ENCODE results near the gene SGTA. TPM values are rescaled to one million over a fixed set of nuclear protein-coding genes. Genes with fewer than 3 reads are reported as not detected.

Gene SGTA
- total and polyA plus RNA-seq, 2 of the 8 experiments (the other 6 are each of a cell fraction or from before 2014, with no cell fraction given): 86.8 to 130 TPM

DNA sequence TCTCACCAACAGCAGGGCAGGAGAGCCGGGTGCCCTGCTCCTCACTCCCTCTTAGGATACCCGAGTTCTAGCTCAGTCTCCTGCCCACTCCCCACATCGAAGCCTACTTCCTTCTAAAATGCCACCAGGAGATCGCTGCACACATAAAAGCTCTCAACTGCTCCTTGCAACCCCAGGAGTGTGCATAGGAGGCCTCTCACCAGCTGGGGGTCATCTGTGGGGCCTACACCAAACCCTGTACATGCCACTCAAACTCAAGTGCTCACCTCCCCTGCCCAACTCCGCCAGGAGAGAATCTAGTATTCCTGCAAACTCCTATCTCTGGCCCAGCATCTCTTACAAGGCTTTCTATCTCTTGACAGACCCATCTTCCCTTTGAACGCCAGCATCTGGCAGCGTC, 2.8 kb downstream of the SGTA start (continued):
- no peak for TF ChIP-seq CHD7 (IDR thresholded peaks at IDR 0.05; ENCODE audit: insufficient replicate concordance, low read length)
- no peak for TF ChIP-seq ATF3 (IDR thresholded peaks at IDR 0.05; ENCODE audit: insufficient read depth, low read depth, low read length)
- no peak for TF ChIP-seq ZNF274 (IDR thresholded peaks at IDR 0.05; ENCODE audit: borderline replicate concordance, extremely low read depth, low read length)
- no peak for TF ChIP-seq EP300 (IDR thresholded peaks at IDR 0.05; ENCODE audit: borderline replicate concordance in 1 of 2, low read depth in 2 of 2, low read length in 2 of 2)
- no peak for TF ChIP-seq SIN3A (conservative IDR thresholded peaks at IDR 0.05 in 1 of 2, IDR thresholded peaks at IDR 0.05 in 1 of 2; ENCODE audit: low read depth in 1 of 2, low read length in 2 of 2)
- TF ChIP-seq TBP (IDR thresholded peaks at IDR 0.05; ENCODE audit: low read depth, low read length): no peak

All from H1 (cell line).